HepG2 (cell line): ENCODE data around the gene RHBG. TPM values are rescaled to one million over a fixed set of nuclear protein-coding genes. Genes with fewer than 3 reads are reported as not detected.

Source experiments
- ATAC-seq: fragments of 200-7000 bp; cut with Tn5 transposase; 3 replicates; pipeline ENCODE4 v1.9.1; 2020; ENCODE audit warnings: mild to moderate bottlenecking, moderate library complexity
- BruUV-seq: library from RNA; stranded (reverse); fragments of 400-500 nt; replicated peaks from 2 replicates; lab custom pipeline; 2021; lab: Mats Ljungman, UMichigan
- CTCF ChIA-PET: fragments of 300-600 bp; formaldehyde crosslinking; extraction: SDS; loops from one replicate; lab custom pipeline; 2021; ENCODE audit warnings: low total read pairs, inconsistent platforms, low intra/inter-chr PET ratio; lab: Yijun Ruan, JAX
- POLR2A ChIA-PET: fragments of 350-600 bp; sonication (Branson Sonifier 250); formaldehyde crosslinking; loops from one replicate; lab custom pipeline; 2020; ENCODE audit warnings: antibody characterized with exemption, inconsistent platforms; lab: Yijun Ruan, JAX
- DNase-seq: peaks from one replicate; pipeline ENCODE4 v3.0.0-alpha.2; 2015; ENCODE audit warnings: low spot score
- FAIRE-seq: peaks from 3 replicates; lab custom pipeline; 2011; peaks lifted over from hg19 to GRCh38; lab: Jason Lieb, UNC
- H2AFZ ChIP-seq: one replicate; pipeline ENCODE4 v1.6.1; 2011; ENCODE audit warnings: low read length, inconsistent platforms
- H3K27ac ChIP-seq: fragments of 300-600 bp; 3 replicates; pipeline ENCODE4 v1.8.0; 2011; ENCODE audit warnings: mixed run types, mild to moderate bottlenecking, mixed read lengths, low read length, inconsistent platforms; ENCODE audit not compliant: insufficient read depth; ENCODE audit errors: extremely low read length
- H3K27me3 ChIP-seq, 2 experiments: fragments of 200-600 bp in 1 of 2; 2 replicates in 1 of 2; 3 replicates in 1 of 2; pipeline versions ENCODE4 v1.6.0 to v1.8.0; 2011; ENCODE audit warnings: low read length in 2 of 2, mild to moderate bottlenecking in 2 of 2, moderate library complexity in 2 of 2, inconsistent platforms in 1 of 2; ENCODE audit not compliant: insufficient read depth in 2 of 2, control insufficient read depth in 1 of 2
- H3K36me3 ChIP-seq, 2 experiments: fragments of 200-600 bp in 1 of 2; replicated peaks in 1 of 2; 2 replicates in 1 of 2; 3 replicates in 1 of 2; pipeline versions ENCODE4 v1.5.1 to v1.8.0; 2011; ENCODE audit warnings: low read length in 2 of 2, inconsistent platforms in 1 of 2; ENCODE audit not compliant: insufficient read depth in 2 of 2, control insufficient read depth in 1 of 2
- H3K4me1 ChIP-seq: 2 replicates; pipeline ENCODE4 v1.5.1; 2012; ENCODE audit warnings: low read length, inconsistent platforms; ENCODE audit not compliant: insufficient read depth
- H3K4me2 ChIP-seq: 2 replicates; pipeline ENCODE4 v1.6.0; 2011; ENCODE audit warnings: low read depth, low read length, inconsistent platforms
- H3K4me3 ChIP-seq, 3 experiments: fragments of 200-600 bp in 1 of 3; sonication (generic), shearing (Covaris generic) in 1 of 3; replicated peaks in 1 of 3; 2 replicates each; pipeline ENCODE4 v1.5.1; 2011 to 2016; ENCODE audit warnings: low read length in 3 of 3, inconsistent platforms in 2 of 3, low read depth in 2 of 3, mild to moderate bottlenecking in 2 of 3, control low read depth in 1 of 3, mixed read lengths in 1 of 3; ENCODE audit not compliant: insufficient read depth in 1 of 3
- H3K79me2 ChIP-seq: one replicate; pipeline ENCODE4 v1.6.1; 2011; ENCODE audit warnings: low read length, inconsistent platforms; ENCODE audit not compliant: insufficient read depth
- H3K9ac ChIP-seq: 2 replicates; pipeline ENCODE4 v1.6.0; 2011; ENCODE audit warnings: mild to moderate bottlenecking, low read depth, low read length, inconsistent platforms; ENCODE audit not compliant: insufficient read depth
- H3K9me3 ChIP-seq: 2 replicates; pipeline ENCODE4 v1.5.1; 2012; ENCODE audit warnings: mild to moderate bottlenecking, low read length
- H4K20me1 ChIP-seq: 2 replicates; pipeline ENCODE4 v1.6.0; 2011; ENCODE audit warnings: inconsistent platforms, mild to moderate bottlenecking, low read length, moderate library complexity; ENCODE audit not compliant: insufficient read depth
- BORCS8-MEF2B ChIP-seq: sonication (generic); formaldehyde crosslinking; IDR thresholded peaks from 2 replicates; pipeline ENCODE4 v1.8.0; 2022; ENCODE audit warnings: mild to moderate bottlenecking, missing genetic modification reagents
- FOXM1 ChIP-seq: sonication (generic); formaldehyde crosslinking; IDR thresholded peaks from 2 replicates; pipeline ENCODE4 v1.5.0; 2020; ENCODE audit warnings: missing genetic modification reagents
- HMGA1 ChIP-seq: sonication (generic); formaldehyde crosslinking; conservative IDR thresholded peaks from 2 replicates; pipeline ENCODE4 v1.4.0; 2020; ENCODE audit warnings: missing genetic modification reagents
- IKZF1 ChIP-seq: fragments of 450-650 bp; IDR thresholded peaks from 2 replicates; pipeline ENCODE4 v1.7.1; 2016
- KDM2A ChIP-seq: sonication (generic); formaldehyde crosslinking; IDR thresholded peaks from 2 replicates; pipeline ENCODE4 v1.4.0; 2020; ENCODE audit warnings: low read depth, missing genetic modification reagents, borderline replicate concordance
- POLR2AphosphoS5 ChIP-seq: IDR thresholded peaks from 2 replicates; pipeline ENCODE4 v1.6.1; 2012; ENCODE audit warnings: low read depth, low read length
- SMAD1 ChIP-seq: sonication (generic); formaldehyde crosslinking; IDR thresholded peaks from 2 replicates; pipeline ENCODE4 v1.4.0; 2020; ENCODE audit warnings: missing genetic modification reagents, low read depth, mild to moderate bottlenecking, borderline replicate concordance
- SP4 ChIP-seq: sonication (generic); formaldehyde crosslinking; IDR thresholded peaks from 2 replicates; pipeline ENCODE4 v1.8.1; 2023; ENCODE audit warnings: mild to moderate bottlenecking, missing genetic modification reagents
- ZBTB33 ChIP-seq: sonication (generic); formaldehyde crosslinking; IDR thresholded peaks from 2 replicates; pipeline ENCODE4 v1.4.0; 2020; ENCODE audit warnings: missing genetic modification reagents
- ZKSCAN5 ChIP-seq: sonication (generic); formaldehyde crosslinking; IDR thresholded peaks from 2 replicates; pipeline ENCODE4 v1.5.1; 2020; ENCODE audit warnings: mild to moderate bottlenecking, missing genetic modification reagents
- ZNF20 ChIP-seq: sonication (generic); formaldehyde crosslinking; IDR thresholded peaks from 2 replicates; pipeline ENCODE4 v1.4.0; 2020; ENCODE audit warnings: mild to moderate bottlenecking, moderate library complexity, missing genetic modification reagents
- ZNF44 ChIP-seq: sonication (generic); formaldehyde crosslinking; IDR thresholded peaks from 2 replicates; pipeline ENCODE4 v1.5.1; 2020; ENCODE audit warnings: mild to moderate bottlenecking, missing genetic modification reagents
- ZNF468 ChIP-seq: sonication (generic); formaldehyde crosslinking; IDR thresholded peaks from 2 replicates; pipeline ENCODE4 v1.8.0; 2022; ENCODE audit warnings: mild to moderate bottlenecking, moderate library complexity, missing genetic modification reagents
- ZNF569 ChIP-seq: sonication (generic); formaldehyde crosslinking; IDR thresholded peaks from 2 replicates; pipeline ENCODE4 v1.5.0; 2020; ENCODE audit warnings: mild to moderate bottlenecking, missing genetic modification reagents, moderate library complexity, borderline replicate concordance
- ZNF879 ChIP-seq: sonication (generic); formaldehyde crosslinking; IDR thresholded peaks from 2 replicates; pipeline ENCODE4 v1.8.1; 2023; ENCODE audit warnings: missing genetic modification reagents
- ZSCAN12 ChIP-seq: sonication (generic); formaldehyde crosslinking; IDR thresholded peaks from 2 replicates; pipeline ENCODE4 v1.9.0; 2021; ENCODE audit warnings: mild to moderate bottlenecking, missing genetic modification reagents
- WGBS: methylation state at CpG from one replicate; pipeline ENCODE4 v1.1.6; 2017; ENCODE audit warnings: low lambda C conversion rate; 5-methylcytosine and 5-hydroxymethylcytosine counted together
- in situ Hi-C: cut with HindIII; loops from 2 replicates; pipeline ENCODE4 v1.10.0; 2017; ENCODE audit warnings: low pct_unique_long_range_greater_than_20kb; ENCODE audit not compliant: extremely low pct_ligation_motif_present
- intact Hi-C: fragments of 100-400 bp; cut with micrococcal nuclease; formaldehyde crosslinking; loops from one replicate; pipeline ENCODE4 v1.10.0; 2022; ENCODE audit not compliant: unreplicated experiment
- polyA plus RNA-seq, 8 experiments: library from polyadenylated mRNA; depleted of rRNA in 3 of 8; stranded (reverse) in 7 of 8; unstranded in 1 of 8; fragments of >200 nt; fragmentation: Illumina TruSeq in 4 of 8; extraction: Trizol in 4 of 8; gene quantifications; 2 replicates each; pipeline versions ENCODE4 v1.2.1 to v1.2.3, GENCODE V29; 2011 to 2016; ENCODE audit warnings: low read depth in 4 of 8, missing spikeins in 1 of 8, mixed read lengths in 1 of 8; ENCODE audit not compliant: insufficient read depth in 1 of 8
- total RNA-seq, 5 experiments: library from RNA; depleted of rRNA; stranded (reverse); fragments of >200 nt; fragmentation: Illumina TruSeq; extraction: Trizol; gene quantifications; 2 replicates each; pipeline ENCODE4 v1.2.3, GENCODE V29; 2016; ENCODE audit warnings: low read depth in 1 of 5
- TF ChIP-seq, protein P1 (sequence below): IDR thresholded peaks from 2 replicates; pipeline ENCODE4 v1.6.1; 2016; ENCODE audit warnings: missing compliant biosample characterization, missing genetic modification reagents, borderline replicate concordance
- TF ChIP-seq, protein P2 (sequence below): sonication (generic); formaldehyde crosslinking; conservative IDR thresholded peaks from 2 replicates; pipeline ENCODE4 v1.8.1; 2023; ENCODE audit warnings: missing genetic modification reagents

The RHBG gene
- total and polyA plus RNA-seq, 2 of the 13 experiments (the other 11 are each of a cell fraction or from before 2014, with no cell fraction given) = 61.8 to 73.5 TPM

- TF ChIP-seq ZNF468 (CRISPR knock-in tag) (peak; percentile 36; the same call in 1 of the 2 replicates), ZNF20 (CRISPR knock-in tag) (no peak), IKZF1 (no peak), HMGA1 (CRISPR knock-in tag) (no peak)
Measured at GRCh38 chr1:156386949-156387869, 18.2 kb downstream of the RHBG start (continued).

DNA sequence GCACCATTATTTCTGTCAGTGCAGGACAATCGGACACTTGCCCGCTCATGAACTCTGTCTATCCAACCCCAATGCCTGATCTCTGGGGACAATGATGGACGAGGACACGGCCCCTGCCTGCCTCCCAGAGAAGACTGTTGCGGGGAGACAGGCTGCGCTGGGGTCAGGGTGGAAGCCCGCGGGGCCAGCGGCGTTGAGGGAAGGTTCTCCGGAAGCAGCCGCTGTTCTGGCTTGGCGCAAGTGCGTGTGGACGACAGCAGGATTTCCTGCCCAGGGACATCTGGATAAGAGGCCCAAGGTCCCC is 18.8 kb downstream of the RHBG start:
- Histone ChIP-seq H3K9ac (peak overlapping the region; percentile 55), H3K4me1 (peaks cover 33% of the 10 kb centered on the region), H3K4me3 (peak overlapping the region; percentile 41 to 68 (median 47); a peak in 5 of 6 replicates), H4K20me1 (no peaks in the 10 kb centered on the region), H3K27me3 (peaks cover 10 to 39% of the 10 kb centered on the region in 2 experiments; a peak in 4 of 5 replicates), H3K79me2 (no peaks in the 10 kb centered on the region), H3K36me3 (peaks cover 9 to 19% of the 10 kb centered on the region in 2 experiments), H3K9me3 (no peaks in the 10 kb centered on the region), H2AFZ (no peak overlapping the region), H3K27ac (no peak overlapping the region), H3K4me2 (peak overlapping the region; percentile 82)
- intact Hi-C loops = no loop called here
- 90% methylated on average over 2 of the region's 15 CpGs for WGBS
- FAIRE-seq (no peak), DNase-seq (no peak), ATAC-seq (no peak)
- BruUV-seq = no TSS peak
- in situ Hi-C loops = loop anchor here (5.0 kb wide), 1 partner anchor 49 kb away; no protein-coding TSS in a partner anchor
- CTCF ChIA-PET = interaction anchor here (1.2 to 2.3 kb wide), 2 partner anchors 56 to 58 kb away, joined by 3 to 9 read pairs; no protein-coding TSS in a partner anchor
- POLR2A ChIA-PET = interaction anchor here (1.8 to 12.6 kb wide), 3 partner anchors 9 to 69 kb away, joined by 4 to 189 read pairs (median 12); partner anchors contain the start of gene RHBG
- TF ChIP-seq ZNF879 (CRISPR knock-in tag) = no peak
- TF ChIP-seq, protein P1, sequence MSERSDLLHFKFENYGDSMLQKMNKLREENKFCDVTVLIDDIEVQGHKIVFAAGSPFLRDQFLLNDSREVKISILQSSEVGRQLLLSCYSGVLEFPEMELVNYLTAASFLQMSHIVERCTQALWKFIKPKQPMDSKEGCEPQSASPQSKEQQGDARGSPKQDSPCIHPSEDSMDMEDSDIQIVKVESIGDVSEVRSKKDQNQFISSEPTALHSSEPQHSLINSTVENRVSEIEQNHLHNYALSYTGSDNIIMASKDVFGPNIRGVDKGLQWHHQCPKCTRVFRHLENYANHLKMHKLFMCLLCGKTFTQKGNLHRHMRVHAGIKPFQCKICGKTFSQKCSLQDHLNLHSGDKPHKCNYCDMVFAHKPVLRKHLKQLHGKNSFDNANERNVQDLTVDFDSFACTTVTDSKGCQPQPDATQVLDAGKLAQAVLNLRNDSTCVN (CRISPR knock-in tag) = no peak
- TF ChIP-seq ZKSCAN5 (CRISPR knock-in tag) = no peak
- no peak for TF ChIP-seq ZSCAN12
- no peak for TF ChIP-seq ZNF44 (CRISPR knock-in tag)
- 0 out of 2 replicates have a peak, but pooled peaks have one; percentile 46 for TF ChIP-seq BORCS8-MEF2B (CRISPR knock-in tag)
- TF ChIP-seq, protein P2, sequence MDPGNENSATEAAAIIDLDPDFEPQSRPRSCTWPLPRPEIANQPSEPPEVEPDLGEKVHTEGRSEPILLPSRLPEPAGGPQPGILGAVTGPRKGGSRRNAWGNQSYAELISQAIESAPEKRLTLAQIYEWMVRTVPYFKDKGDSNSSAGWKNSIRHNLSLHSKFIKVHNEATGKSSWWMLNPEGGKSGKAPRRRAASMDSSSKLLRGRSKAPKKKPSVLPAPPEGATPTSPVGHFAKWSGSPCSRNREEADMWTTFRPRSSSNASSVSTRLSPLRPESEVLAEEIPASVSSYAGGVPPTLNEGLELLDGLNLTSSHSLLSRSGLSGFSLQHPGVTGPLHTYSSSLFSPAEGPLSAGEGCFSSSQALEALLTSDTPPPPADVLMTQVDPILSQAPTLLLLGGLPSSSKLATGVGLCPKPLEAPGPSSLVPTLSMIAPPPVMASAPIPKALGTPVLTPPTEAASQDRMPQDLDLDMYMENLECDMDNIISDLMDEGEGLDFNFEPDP (CRISPR knock-in tag) = 0 out of 2 replicates have a peak, but pooled peaks have one; percentile 79
- peak; percentile 16; the same call in 1 of the 2 replicates for TF ChIP-seq ZBTB33 (CRISPR knock-in tag)
- no peak for TF ChIP-seq SP4 (CRISPR knock-in tag)
- peak; percentile 23; the same call in 1 of the 2 replicates for TF ChIP-seq POLR2AphosphoS5
- no peak for TF ChIP-seq FOXM1 (CRISPR knock-in tag)
- no peak; the same call in 1 of the 2 replicates for TF ChIP-seq SMAD1 (CRISPR knock-in tag)
- peak; percentile 97 for TF ChIP-seq KDM2A (CRISPR knock-in tag)
- TF ChIP-seq ZNF569 = no peak
